SK-N-SH (cell line): ENCODE measurements around the gene UVRAG. TPM values are rescaled to one million over a fixed set of nuclear protein-coding genes. Genes with fewer than 3 reads are reported as not detected.

Experiments used
- CTCF ChIA-PET: fragments of 300-600, 350-600 bp; formaldehyde crosslinking; extraction: SDS; loops from one replicate; lab custom pipeline; 2021; lab: Yijun Ruan, JAX
- POLR2A ChIA-PET: fragments of 350-600 bp; sonication (Branson Sonifier 250); formaldehyde crosslinking; extraction: SDS; loops from one replicate; lab custom pipeline; 2020; ENCODE audit warnings: antibody characterized with exemption, inconsistent platforms; lab: Yijun Ruan, JAX
- DNase-seq: peaks from one replicate; pipeline ENCODE4 v3.0.0; 2012
- H2AFZ ChIP-seq: fragments of 200-600 bp; sonication (generic); 2 replicates; pipeline ENCODE4 v1.8.1; 2016; ENCODE audit warnings: antibody characterized with exemption, mild to moderate bottlenecking, low read depth
- H3F3A ChIP-seq: fragments of 200-600 bp; sonication (generic); replicated peaks from 2 replicates; pipeline ENCODE3; 2016; ENCODE audit warnings: antibody characterized with exemption, mild to moderate bottlenecking; ENCODE audit not compliant: insufficient read depth
- H3K27ac ChIP-seq, 2 experiments: fragments of 200-500 bp in 1 of 2; fragments of 200-600 bp in 1 of 2; sonication (Bioruptor generic) in 1 of 2; sonication (generic), shearing (Covaris generic) in 1 of 2; 2 replicates each; pipeline versions ENCODE4 v1.5.1 to v1.6.1; 2014 to 2016; ENCODE audit warnings: low read depth in 2 of 2, inconsistent platforms in 1 of 2, low read length in 1 of 2, mild to moderate bottlenecking in 1 of 2, mixed read lengths in 1 of 2
- H3K27me3 ChIP-seq: fragments of 200-600 bp; sonication (generic), shearing (Covaris generic); 2 replicates; pipeline ENCODE4 v1.6.1; 2016; ENCODE audit warnings: mixed run types; ENCODE audit not compliant: insufficient read depth
- H3K36me3 ChIP-seq, 2 experiments: fragments of 200-500 bp in 1 of 2; fragments of 200-600 bp in 1 of 2; sonication (Bioruptor generic) in 1 of 2; sonication (generic) in 1 of 2; replicated peaks in 1 of 2; 2 replicates each; pipeline versions ENCODE3 to v1.5.1; 2014 to 2016; ENCODE audit warnings: low read length in 1 of 2, mild to moderate bottlenecking in 1 of 2; ENCODE audit not compliant: insufficient read depth in 2 of 2, control insufficient read depth in 1 of 2
- H3K4me1 ChIP-seq, 2 experiments: fragments of 200-500 bp in 1 of 2; fragments of 200-600 bp in 1 of 2; sonication (Bioruptor generic) in 1 of 2; sonication (generic), shearing (Covaris generic) in 1 of 2; 2 replicates each; pipeline versions ENCODE4 v1.5.1 to v1.6.1; 2014 to 2016; ENCODE audit warnings: low read depth in 1 of 2, low read length in 1 of 2, mixed run types in 1 of 2; ENCODE audit not compliant: insufficient read depth in 2 of 2, control insufficient read depth in 1 of 2
- H3K4me2 ChIP-seq: fragments of 200-600 bp; sonication (generic), shearing (Covaris generic); 2 replicates; pipeline ENCODE4 v1.6.1; 2017; ENCODE audit warnings: mixed run types
- H3K4me3 ChIP-seq, 2 experiments: fragments of 200-500 bp in 1 of 2; fragments of 200-600 bp in 1 of 2; sonication (Bioruptor generic) in 1 of 2; sonication (generic), shearing (Covaris generic) in 1 of 2; 2 replicates each; pipeline versions ENCODE4 v1.5.1 to v1.8.1; 2014 to 2016; ENCODE audit warnings: low read depth in 2 of 2, inconsistent platforms in 1 of 2, low read length in 1 of 2, mild to moderate bottlenecking in 1 of 2, mixed read lengths in 1 of 2, moderate library complexity in 1 of 2
- H3K79me2 ChIP-seq: fragments of 200-600 bp; sonication (generic); 2 replicates; pipeline ENCODE4 v1.8.1; 2017; ENCODE audit warnings: mild to moderate bottlenecking; ENCODE audit not compliant: insufficient read depth
- H3K9ac ChIP-seq: fragments of 200-600 bp; sonication (generic); 2 replicates; pipeline ENCODE4 v1.6.1; 2017; ENCODE audit warnings: mixed run types
- H3K9me2 ChIP-seq: fragments of 200-600 bp; sonication (generic); 2 replicates; pipeline ENCODE4 v1.6.1; 2017; ENCODE audit warnings: mixed run types
- H3K9me3 ChIP-seq: fragments of 200-600 bp; sonication (generic); 2 replicates; pipeline ENCODE4 v1.6.1; 2017; ENCODE audit warnings: mixed run types, mild to moderate bottlenecking, moderate library complexity
- H4K20me1 ChIP-seq: fragments of 200-600 bp; sonication (generic); 2 replicates; pipeline ENCODE4 v1.6.1; 2017; ENCODE audit warnings: mild to moderate bottlenecking, mixed run types; ENCODE audit not compliant: insufficient read depth
- ELF1 ChIP-seq: IDR thresholded peaks from 2 replicates; pipeline ENCODE4 v1.4.0; 2012
- EP300 ChIP-seq, 2 experiments: IDR thresholded peaks; 2 replicates each; pipeline versions ENCODE4 v1.4.0 to v1.6.1; 2012; ENCODE audit warnings: borderline replicate concordance in 1 of 2, low read depth in 1 of 2, low read length in 1 of 2
- EZH2phosphoT487 ChIP-seq: fragments of 200-600 bp; sonication (generic); IDR thresholded peaks from 2 replicates; pipeline ENCODE4 v1.6.1; 2017; ENCODE audit warnings: low read depth, mixed run types, mild to moderate bottlenecking, antibody characterized with exemption, moderate library complexity, borderline replicate concordance
- FOXJ3 ChIP-seq: sonication (generic); formaldehyde crosslinking; IDR thresholded peaks from 2 replicates; pipeline ENCODE4 v1.5.1; 2020; ENCODE audit warnings: mild to moderate bottlenecking, missing genetic modification reagents
- GATA2 ChIP-seq: sonication (generic); formaldehyde crosslinking; IDR thresholded peaks from 2 replicates; pipeline ENCODE4 v1.5.0; 2020; ENCODE audit warnings: mild to moderate bottlenecking, missing genetic modification reagents
- JUND ChIP-seq: IDR thresholded peaks from 2 replicates; pipeline ENCODE4 v1.4.0; 2012
- MXI1 ChIP-seq: IDR thresholded peaks from 2 replicates; pipeline ENCODE4 v1.6.1; 2012; ENCODE audit warnings: mild to moderate bottlenecking, low read depth, low read length, improper control_type of control experiment
- NRF1 ChIP-seq: IDR thresholded peaks from 2 replicates; pipeline ENCODE4 v1.6.1; 2012; ENCODE audit warnings: low read depth, mild to moderate bottlenecking, low read length
- PBX3 ChIP-seq: IDR thresholded peaks from 2 replicates; pipeline ENCODE4; 2012
- REST ChIP-seq: IDR thresholded peaks from 2 replicates; pipeline ENCODE4 v1.6.1; 2012; ENCODE audit warnings: mild to moderate bottlenecking, low read depth, low read length, moderate library complexity
- RFX5 ChIP-seq: IDR thresholded peaks from 2 replicates; pipeline ENCODE4 v1.6.1; 2012; ENCODE audit warnings: mild to moderate bottlenecking, improper control_type of control experiment, low read length
- TAF1 ChIP-seq: IDR thresholded peaks from 2 replicates; pipeline ENCODE4 v1.6.1; 2012; ENCODE audit warnings: low read depth, mild to moderate bottlenecking, low read length, moderate library complexity, borderline replicate concordance
- TCF12 ChIP-seq: IDR thresholded peaks from 2 replicates; pipeline ENCODE4 v1.4.0; 2012
- TEAD4 ChIP-seq: IDR thresholded peaks from 2 replicates; pipeline ENCODE4 v1.4.0; 2012; ENCODE audit warnings: mild to moderate bottlenecking, borderline replicate concordance; ENCODE audit not compliant: insufficient read depth
- USF1 ChIP-seq: IDR thresholded peaks from 2 replicates; pipeline ENCODE4 v1.4.0; 2012; ENCODE audit warnings: low read depth, borderline replicate concordance
- YY1 ChIP-seq: IDR thresholded peaks from 2 replicates; pipeline ENCODE4 v1.4.0; 2012; ENCODE audit warnings: low read depth, mild to moderate bottlenecking
- ZBTB33 ChIP-seq: IDR thresholded peaks from 2 replicates; pipeline ENCODE4 v1.4.0; 2012; ENCODE audit warnings: low read depth, borderline replicate concordance
- WGBS: methylation state at CpG from one replicate; pipeline ENCODE4 v1.1.6; 2017; ENCODE audit warnings: low lambda C conversion rate; 5-methylcytosine and 5-hydroxymethylcytosine counted together
- polyA plus RNA-seq, 3 experiments: library from polyadenylated mRNA; depleted of rRNA; stranded (reverse); fragments of >200 nt; gene quantifications; 2 replicates each; pipeline ENCODE4 v1.2.3, GENCODE V29; 2012

UVRAG gene
- polyA plus RNA-seq, 1 of the 3 experiments (the other 2 are of a cell fraction) = 5.8 TPM

- TF ChIP-seq PBX3 (no peak), YY1 (no peak), FOXJ3 (no peak)
- TF ChIP-seq, all 33 proteins: peak for 0
Observed at GRCh38 chr11:75834728-75835127, 19.7 kb downstream of the UVRAG start (continued).

GRCh38 chr11:75836417-75836816, 21.4 kb downstream of the UVRAG start:
- Histone ChIP-seq H3K9ac (no peak overlapping the region), H3K9me3 (no peaks in the 10 kb centered on the region), H3K4me1 (peaks cover 0 to 4% of the 10 kb centered on the region in 2 experiments; a peak in 3 of 4 replicates), H3K4me2 (no peak overlapping the region), H3F3A (no peaks in the 10 kb centered on the region), H3K79me2 (peaks cover 16% of the 10 kb centered on the region), H3K27ac (no peak overlapping the region), H3K36me3 (no peaks in the 10 kb centered on the region), H3K4me3 (no peak overlapping the region), H3K27me3 (no peaks in the 10 kb centered on the region), H4K20me1 (no peaks in the 10 kb centered on the region), H3K9me2 (no peaks in the 10 kb centered on the region; the same call in 1 of the 2 replicates), H2AFZ (no peak overlapping the region)
- ChIA-PET CTCF (interaction anchor here (0.6 to 2.3 kb wide), 4 partner anchors 31 to 693 kb away, joined by 3 to 7 read pairs (median 4); no protein-coding TSS in a partner anchor), POLR2A (no interaction called here)
- WGBS = 95% methylated on average over 3 of the region's 3 CpGs
- DNase-seq = no peak
- TF ChIP-seq MXI1 = no peak
- TF ChIP-seq EZH2phosphoT487 = no peak
- no peak for TF ChIP-seq NRF1
- TF ChIP-seq EP300 (IDR thresholded peaks at IDR 0.05; ENCODE audit: borderline replicate concordance in 1 of 2, low read depth in 1 of 2, low read length in 1 of 2) = no peak
- TF ChIP-seq FOXJ3 = no peak
- no peak for TF ChIP-seq TAF1
- TF ChIP-seq GATA2 = no peak
- no peak for TF ChIP-seq TCF12
- no peak for TF ChIP-seq RFX5
- TF ChIP-seq USF1 = no peak
- TF ChIP-seq YY1 = no peak
- no peak for TF ChIP-seq TEAD4
- TF ChIP-seq ELF1 = no peak

- CTCF ChIA-PET = interaction anchor here (2.8 to 3.4 kb wide), 2 partner anchors 28 to 37 kb away, joined by 9 to 10 read pairs; no protein-coding TSS in a partner anchor
- no peak for DNase-seq
- no peak for TF ChIP-seq YY1
- TF ChIP-seq MXI1 = no peak
- no peak for TF ChIP-seq NRF1
- TF ChIP-seq USF1 = no peak
- no peak for TF ChIP-seq TEAD4
- TF ChIP-seq JUND = no peak
- TF ChIP-seq ZBTB33 = no peak
- no peak for TF ChIP-seq EP300 (IDR thresholded peaks at IDR 0.05; ENCODE audit: borderline replicate concordance in 1 of 2, low read depth in 1 of 2, low read length in 1 of 2)
- no peak for TF ChIP-seq REST
- TF ChIP-seq EZH2phosphoT487 = no peak
Observed at GRCh38 chr11:75839851-75840250, 24.8 kb downstream of the UVRAG start.

More at GRCh38 chr11:75839851-75840250, 24.8 kb downstream of the UVRAG start:
- Histone ChIP-seq H3K9me2 (no peaks in the 10 kb centered on the region; the same call in 1 of the 2 replicates), H3K4me3 (no peak overlapping the region), H3K9ac (no peak overlapping the region), H4K20me1 (no peaks in the 10 kb centered on the region), H3K79me2 (peaks cover under 1% of the 10 kb centered on the region; the same call in 1 of the 2 replicates), H2AFZ (no peak overlapping the region), H3K9me3 (no peaks in the 10 kb centered on the region), H3K4me2 (no peak overlapping the region), H3K27ac (no peak overlapping the region), H3F3A (no peaks in the 10 kb centered on the region), H3K27me3 (no peaks in the 10 kb centered on the region), H3K36me3 (no peaks in the 10 kb centered on the region), H3K4me1 (peaks cover 0 to 8% of the 10 kb centered on the region in 2 experiments; a peak in 3 of 4 replicates)
- POLR2A ChIA-PET = no interaction called here
